Astrocyte of the spinal cord (primary cell): ENCODE measurements around the gene TECPR1.

ENCODE experiments used
- DNase-seq: peaks from one replicate; pipeline ENCODE4 v3.0.0; 2011; ENCODE audit warnings: low read depth, low spot score
- H3K4me3 ChIP-seq: 2 replicates; pipeline ENCODE4 v1.5.1; 2011; ENCODE audit warnings: low read depth, mild to moderate bottlenecking, low read length, moderate library complexity
- in situ Hi-C: cut with HindIII; loops from 2 replicates; pipeline ENCODE4 v1.10.0; 2017; ENCODE audit warnings: low sequenced_read_pairs
- TF ChIP-seq, protein P1 (sequence below): IDR thresholded peaks from 2 replicates; pipeline ENCODE4 v1.5.1; 2012; ENCODE audit warnings: low read depth, mild to moderate bottlenecking, low read length, inconsistent platforms

Gene TECPR1

DNA sequence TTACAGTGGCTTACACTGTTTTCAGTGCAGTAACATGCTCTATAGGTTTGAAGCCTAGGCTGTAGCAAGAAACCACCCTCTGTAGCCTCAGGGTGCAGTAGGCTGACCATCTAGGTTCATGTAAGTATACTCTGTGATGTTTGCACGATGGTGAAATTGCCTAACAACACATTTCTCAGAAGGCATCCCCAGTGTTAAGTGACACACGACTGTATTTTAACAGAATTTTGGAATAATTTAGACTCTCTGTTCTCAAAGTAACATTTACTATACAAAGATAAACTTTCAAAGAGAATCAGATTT lies 85.4 kb downstream of the TECPR1 start:
- H3K4me3 ChIP-seq, result no peak overlapping the region
- no peak for DNase-seq
- in situ Hi-C loops, result no loop called here
- TF ChIP-seq, protein P1, sequence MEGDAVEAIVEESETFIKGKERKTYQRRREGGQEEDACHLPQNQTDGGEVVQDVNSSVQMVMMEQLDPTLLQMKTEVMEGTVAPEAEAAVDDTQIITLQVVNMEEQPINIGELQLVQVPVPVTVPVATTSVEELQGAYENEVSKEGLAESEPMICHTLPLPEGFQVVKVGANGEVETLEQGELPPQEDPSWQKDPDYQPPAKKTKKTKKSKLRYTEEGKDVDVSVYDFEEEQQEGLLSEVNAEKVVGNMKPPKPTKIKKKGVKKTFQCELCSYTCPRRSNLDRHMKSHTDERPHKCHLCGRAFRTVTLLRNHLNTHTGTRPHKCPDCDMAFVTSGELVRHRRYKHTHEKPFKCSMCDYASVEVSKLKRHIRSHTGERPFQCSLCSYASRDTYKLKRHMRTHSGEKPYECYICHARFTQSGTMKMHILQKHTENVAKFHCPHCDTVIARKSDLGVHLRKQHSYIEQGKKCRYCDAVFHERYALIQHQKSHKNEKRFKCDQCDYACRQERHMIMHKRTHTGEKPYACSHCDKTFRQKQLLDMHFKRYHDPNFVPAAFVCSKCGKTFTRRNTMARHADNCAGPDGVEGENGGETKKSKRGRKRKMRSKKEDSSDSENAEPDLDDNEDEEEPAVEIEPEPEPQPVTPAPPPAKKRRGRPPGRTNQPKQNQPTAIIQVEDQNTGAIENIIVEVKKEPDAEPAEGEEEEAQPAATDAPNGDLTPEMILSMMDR, result no peak

DNA sequence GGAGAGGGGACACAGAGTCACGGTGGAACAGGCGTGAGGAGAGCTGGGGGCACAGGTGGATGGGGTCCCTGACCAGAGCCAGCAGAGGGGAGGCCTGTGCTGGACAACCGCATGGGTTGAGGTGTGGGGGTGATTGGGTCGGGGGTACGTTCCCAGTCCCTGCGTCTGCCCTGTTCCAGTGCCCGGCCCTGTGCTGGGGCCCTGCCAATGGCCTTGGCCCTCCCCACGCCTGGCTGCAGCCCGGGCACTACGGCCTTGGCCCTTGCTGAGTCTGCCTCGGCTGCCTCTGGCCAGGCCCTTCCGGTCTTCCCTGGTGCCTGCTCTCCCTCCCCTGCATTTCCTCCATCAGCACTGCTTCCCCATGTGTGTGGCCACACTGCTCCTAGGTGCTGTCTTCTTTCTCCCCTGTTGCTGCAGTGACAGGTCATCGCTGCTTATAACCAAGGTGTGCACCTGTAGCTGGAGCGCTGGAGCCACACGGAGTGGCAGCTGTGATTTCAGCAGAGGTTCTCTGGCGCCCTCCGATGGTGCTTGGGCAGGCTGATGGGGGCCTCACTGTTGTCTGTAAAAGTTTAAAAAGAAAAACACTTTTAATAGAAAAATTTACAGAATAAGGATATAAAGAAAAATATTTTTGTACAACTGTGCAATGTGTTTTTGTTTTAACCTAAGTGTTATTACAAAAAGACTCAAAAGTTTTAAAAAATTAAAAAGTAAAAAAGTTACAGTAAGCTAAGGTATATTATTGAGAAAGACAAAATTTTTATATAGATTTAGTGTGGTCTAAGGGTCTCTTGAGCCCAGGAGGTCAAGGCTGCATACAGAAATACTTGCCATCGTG lies 86.0 kb downstream of the TECPR1 start:
- peak; percentile 10 for DNase-seq
- H3K4me3 ChIP-seq, result no peak overlapping the region
- in situ Hi-C loops, result no loop called here
- TF ChIP-seq, protein P1, result peak; percentile 75
